ENCODE measurements around the gene SRGAP1.
A peak's percentile ranks its signal among the peaks of the same experiment; 100 is the strongest.

Gene SRGAP1

GRCh38 chr12:63888908-63889635 lies 44.6 kb downstream of the SRGAP1 start:
- Histone ChIP-seq H3K4me1 (ENCODE audit: control insufficient read depth, insufficient read depth, low read length, unreplicated experiment) (peaks cover 12% of the 10 kb centered on the region), H3K79me2 (ENCODE audit: control insufficient read depth, insufficient read depth, low read length, unreplicated experiment) (peaks cover 63% of the 10 kb centered on the region), H2AFZ (ENCODE audit: low read length, unreplicated experiment) (no peak overlapping the region), H3K27me3 (ENCODE audit: insufficient read depth, low read length) (no peaks in the 10 kb centered on the region), H3K36me3 (ENCODE audit: insufficient read depth, low read length) (0 out of 2 replicates have a peak, but pooled peaks cover 2% of the 10 kb centered on the region), H3K27ac (ENCODE audit: low read depth, low read length) (peak overlapping the region; percentile 32), H3K4me3 (ENCODE audit: low read depth, low read length) (no peak overlapping the region)

- Histone ChIP-seq H3K4me1 (ENCODE audit: control insufficient read depth, insufficient read depth, low read length, unreplicated experiment) (peaks cover 12% of the 10 kb centered on the region), H3K27ac (ENCODE audit: low read depth, low read length) (peak overlapping the region; percentile 32), H3K4me3 (ENCODE audit: low read depth, low read length) (no peak overlapping the region), H3K27me3 (ENCODE audit: insufficient read depth, low read length) (no peaks in the 10 kb centered on the region), H3K79me2 (ENCODE audit: control insufficient read depth, insufficient read depth, low read length, unreplicated experiment) (peaks cover 65% of the 10 kb centered on the region), H2AFZ (ENCODE audit: low read length, unreplicated experiment) (no peak overlapping the region), H3K36me3 (ENCODE audit: insufficient read depth, low read length) (0 out of 2 replicates have a peak, but pooled peaks cover 2% of the 10 kb centered on the region)
Observed at GRCh38 chr12:63889721-63890509, 45.4 kb downstream of the SRGAP1 start.

GRCh38 chr12:63893170-63893569 lies 48.7 kb downstream of the SRGAP1 start:
- Histone ChIP-seq H3K27ac (ENCODE audit: low read depth, low read length) (no peak overlapping the region), H3K4me3 (ENCODE audit: low read depth, low read length) (no peak overlapping the region), H2AFZ (ENCODE audit: low read length, unreplicated experiment) (no peak overlapping the region), H3K27me3 (ENCODE audit: insufficient read depth, low read length) (no peaks in the 10 kb centered on the region), H3K4me1 (ENCODE audit: control insufficient read depth, insufficient read depth, low read length, unreplicated experiment) (peaks cover 18% of the 10 kb centered on the region), H3K79me2 (ENCODE audit: control insufficient read depth, insufficient read depth, low read length, unreplicated experiment) (peaks cover 73% of the 10 kb centered on the region), H3K36me3 (ENCODE audit: insufficient read depth, low read length) (no peaks in the 10 kb centered on the region)

GRCh38 chr12:63894132-63894531 lies 49.6 kb downstream of the SRGAP1 start:
- H3K4me3 ChIP-seq (ENCODE audit: low read depth, low read length): no peak overlapping the region
- no peaks in the 10 kb centered on the region for H3K36me3 ChIP-seq (ENCODE audit: insufficient read depth, low read length)
- peaks cover 11% of the 10 kb centered on the region for H3K4me1 ChIP-seq (ENCODE audit: control insufficient read depth, insufficient read depth, low read length, unreplicated experiment)
- no peak overlapping the region for H2AFZ ChIP-seq (ENCODE audit: low read length, unreplicated experiment)
- no peaks in the 10 kb centered on the region for H3K27me3 ChIP-seq (ENCODE audit: insufficient read depth, low read length)
- H3K79me2 ChIP-seq (ENCODE audit: control insufficient read depth, insufficient read depth, low read length, unreplicated experiment): peaks cover 77% of the 10 kb centered on the region
- no peak overlapping the region for H3K27ac ChIP-seq (ENCODE audit: low read depth, low read length)

GRCh38 chr12:63895841-63896240 lies 51.3 kb downstream of the SRGAP1 start:
- Histone ChIP-seq H3K36me3 (ENCODE audit: insufficient read depth, low read length) (no peaks in the 10 kb centered on the region), H3K79me2 (ENCODE audit: control insufficient read depth, insufficient read depth, low read length, unreplicated experiment) (peaks cover 76% of the 10 kb centered on the region)

GRCh38 chr12:63897931-63898330 lies 53.4 kb downstream of the SRGAP1 start:
- Histone ChIP-seq H3K79me2 (ENCODE audit: control insufficient read depth, insufficient read depth, low read length, unreplicated experiment) (peaks cover 76% of the 10 kb centered on the region), H2AFZ (ENCODE audit: low read length, unreplicated experiment) (no peak overlapping the region), H3K4me3 (ENCODE audit: low read depth, low read length) (no peak overlapping the region), H3K36me3 (ENCODE audit: insufficient read depth, low read length) (0 out of 2 replicates have a peak, but pooled peaks cover 3% of the 10 kb centered on the region), H3K4me1 (ENCODE audit: control insufficient read depth, insufficient read depth, low read length, unreplicated experiment) (peaks cover 6% of the 10 kb centered on the region), H3K27ac (ENCODE audit: low read depth, low read length) (no peak overlapping the region), H3K27me3 (ENCODE audit: insufficient read depth, low read length) (no peaks in the 10 kb centered on the region)

More at GRCh38 chr12:63895841-63896240, 51.3 kb downstream of the SRGAP1 start:
- Histone ChIP-seq H2AFZ (ENCODE audit: low read length, unreplicated experiment) (no peak overlapping the region), H3K4me1 (ENCODE audit: control insufficient read depth, insufficient read depth, low read length, unreplicated experiment) (peaks cover 6% of the 10 kb centered on the region), H3K4me3 (ENCODE audit: low read depth, low read length) (no peak overlapping the region), H3K27ac (ENCODE audit: low read depth, low read length) (no peak overlapping the region), H3K27me3 (ENCODE audit: insufficient read depth, low read length) (no peaks in the 10 kb centered on the region)

- Histone ChIP-seq H3K79me2 (ENCODE audit: control insufficient read depth, insufficient read depth, low read length, unreplicated experiment) (peaks cover 72% of the 10 kb centered on the region), H3K4me3 (ENCODE audit: low read depth, low read length) (no peak overlapping the region), H3K27ac (ENCODE audit: low read depth, low read length) (no peak overlapping the region)
Observed at GRCh38 chr12:63898764-63899337, 54.4 kb downstream of the SRGAP1 start.

GRCh38 chr12:63899396-63899795 lies 54.9 kb downstream of the SRGAP1 start:
- Histone ChIP-seq H3K27me3 (ENCODE audit: insufficient read depth, low read length) (no peaks in the 10 kb centered on the region), H3K4me3 (ENCODE audit: low read depth, low read length) (no peak overlapping the region), H3K4me1 (ENCODE audit: control insufficient read depth, insufficient read depth, low read length, unreplicated experiment) (peaks cover 6% of the 10 kb centered on the region), H3K79me2 (ENCODE audit: control insufficient read depth, insufficient read depth, low read length, unreplicated experiment) (peaks cover 77% of the 10 kb centered on the region), H3K27ac (ENCODE audit: low read depth, low read length) (no peak overlapping the region), H3K36me3 (ENCODE audit: insufficient read depth, low read length) (0 out of 2 replicates have a peak, but pooled peaks cover 3% of the 10 kb centered on the region), H2AFZ (ENCODE audit: low read length, unreplicated experiment) (no peak overlapping the region)

More at GRCh38 chr12:63898764-63899337, 54.4 kb downstream of the SRGAP1 start:
- H3K27me3 ChIP-seq (ENCODE audit: insufficient read depth, low read length): no peaks in the 10 kb centered on the region
- 0 out of 2 replicates have a peak, but pooled peaks cover 3% of the 10 kb centered on the region for H3K36me3 ChIP-seq (ENCODE audit: insufficient read depth, low read length)
- peaks cover 6% of the 10 kb centered on the region for H3K4me1 ChIP-seq (ENCODE audit: control insufficient read depth, insufficient read depth, low read length, unreplicated experiment)
- no peak overlapping the region for H2AFZ ChIP-seq (ENCODE audit: low read length, unreplicated experiment)

- Histone ChIP-seq H3K79me2 (ENCODE audit: control insufficient read depth, insufficient read depth, low read length, unreplicated experiment) (peaks cover 82% of the 10 kb centered on the region), H3K36me3 (ENCODE audit: insufficient read depth, low read length) (0 out of 2 replicates have a peak, but pooled peaks cover 3% of the 10 kb centered on the region), H3K4me3 (ENCODE audit: low read depth, low read length) (no peak overlapping the region), H3K27ac (ENCODE audit: low read depth, low read length) (no peak overlapping the region), H3K27me3 (ENCODE audit: insufficient read depth, low read length) (no peaks in the 10 kb centered on the region), H2AFZ (ENCODE audit: low read length, unreplicated experiment) (no peak overlapping the region), H3K4me1 (ENCODE audit: control insufficient read depth, insufficient read depth, low read length, unreplicated experiment) (peaks cover 6% of the 10 kb centered on the region)
Observed at GRCh38 chr12:63900922-63901793, 56.7 kb downstream of the SRGAP1 start.

GRCh38 chr12:63904653-63905052 lies 60.2 kb downstream of the SRGAP1 start:
- H3K4me1 ChIP-seq (ENCODE audit: control insufficient read depth, insufficient read depth, low read length, unreplicated experiment): no peaks in the 10 kb centered on the region
- H3K27ac ChIP-seq (ENCODE audit: low read depth, low read length): no peak overlapping the region
- peaks cover 70% of the 10 kb centered on the region for H3K79me2 ChIP-seq (ENCODE audit: control insufficient read depth, insufficient read depth, low read length, unreplicated experiment)
- H3K27me3 ChIP-seq (ENCODE audit: insufficient read depth, low read length): no peaks in the 10 kb centered on the region
- H3K36me3 ChIP-seq (ENCODE audit: insufficient read depth, low read length): peaks cover 6% of the 10 kb centered on the region; the same call in 1 of the 2 replicates
- no peak overlapping the region for H3K4me3 ChIP-seq (ENCODE audit: low read depth, low read length)
- H2AFZ ChIP-seq (ENCODE audit: low read length, unreplicated experiment): no peak overlapping the region

All from ACC112 (cell line).